OCI-LY3 (cell line): ENCODE results near the gene RBM10.

Source experiments
- CTCF ChIP-seq: fragments of 200-600, 300-600 bp; sonication (generic); IDR thresholded peaks from 2 replicates; pipeline ENCODE4 v1.5.1; 2014; ENCODE audit warnings: antibody characterized with exemption, low read length, low read depth
- EZH2phosphoT487 ChIP-seq: fragments of 200-600 bp; shearing (Covaris generic); IDR thresholded peaks from 2 replicates; pipeline ENCODE4 v1.6.1; 2018; ENCODE audit warnings: antibody characterized with exemption, mixed run types, low read depth

- no peak for TF ChIP-seq CTCF
- TF ChIP-seq EZH2phosphoT487: no peak
Observed at GRCh38 chrX:47184486-47184885, 39.5 kb downstream of the RBM10 start.
